Spleen (tissue), 11 donors: ENCODE measurements around the gene CPOX. TPM values are rescaled to one million over a fixed set of nuclear protein-coding genes. Genes with fewer than 3 reads are reported as not detected.

Experiments used
- DNase-seq: peaks from one replicate; pipeline ENCODE4 v3.0.0-alpha.2; 2020
- H3K27ac ChIP-seq, 8 donors: fragments of 200-600 bp; sonication (generic) in 7 of 8; 1 replicate in 4 of 8; 2 replicates in 4 of 8; pipeline versions ENCODE4 v1.5.0 to v1.8.0; 2016 to 2021; ENCODE audit warnings: inconsistent platforms in 4 of 8, mild to moderate bottlenecking in 4 of 8, moderate library complexity in 1 of 8
- H3K27me3 ChIP-seq, 7 donors: fragments of 200-600 bp; sonication (generic) in 6 of 7; replicated peaks in 1 of 7; 1 replicate in 4 of 7; 2 replicates in 3 of 7; pipeline versions ENCODE4 v1.5.0 to v1.8.0; 2016 to 2021; ENCODE audit warnings: inconsistent platforms in 3 of 7, mild to moderate bottlenecking in 1 of 7
- H3K36me3 ChIP-seq, 6 donors: fragments of 200-600 bp; sonication (generic) in 5 of 6; 1 replicate in 4 of 6; 2 replicates in 2 of 6; pipeline versions ENCODE4 v1.5.0 to v1.8.0; 2016 to 2021; ENCODE audit warnings: inconsistent platforms in 2 of 6
- H3K4me1 ChIP-seq, 6 donors: fragments of 200-600 bp; sonication (generic) in 5 of 6; 1 replicate in 3 of 6; 2 replicates in 3 of 6; pipeline versions ENCODE4 v1.5.0 to v1.8.0; 2016 to 2021; ENCODE audit warnings: inconsistent platforms in 3 of 6
- H3K4me3 ChIP-seq, 8 donors: fragments of 200-600 bp; sonication (generic) in 7 of 8; 1 replicate in 4 of 8; 2 replicates in 4 of 8; pipeline versions ENCODE4 v1.5.0 to v1.8.0; 2016 to 2021; ENCODE audit warnings: inconsistent platforms in 4 of 8, mild to moderate bottlenecking in 4 of 8, moderate library complexity in 2 of 8
- H3K9me3 ChIP-seq, 8 donors: fragments of 200-600 bp; sonication (generic) in 7 of 8; 1 replicate in 4 of 8; 2 replicates in 4 of 8; pipeline versions ENCODE4 v1.5.0 to v1.8.0; 2016 to 2021; ENCODE audit warnings: inconsistent platforms in 4 of 8
- POLR2A ChIP-seq, 3 donors: fragments of 450-650 bp; IDR thresholded peaks; one replicate each; pipeline ENCODE4 v1.5.1; 2017; ENCODE audit warnings: antibody characterized with exemption in 3 of 3, mild to moderate bottlenecking in 1 of 3
- POLR2AphosphoS5 ChIP-seq, 3 donors: sonication (generic); formaldehyde crosslinking; IDR thresholded peaks; one replicate each; pipeline ENCODE4 v1.5.1; 2017; ENCODE audit warnings: antibody characterized with exemption in 3 of 3
- WGBS, 5 donors: extraction: QIAGEN DNeasy Blood & Tissue Kit in 3 of 5; methylation state at CpG; one replicate each; pipeline versions ENCODE4 v1.1.5 to v1.1.7; 2013 to 2018; 5-methylcytosine and 5-hydroxymethylcytosine counted together
- intact Hi-C: fragments of 100-400 bp; cut with DNase I; formaldehyde crosslinking; loops from one replicate; pipeline ENCODE4 v1.15.0; 2023; ENCODE audit warnings: low total_unique reads
- polyA plus RNA-seq, 3 donors: library from polyadenylated mRNA; stranded (reverse); fragments of 200-250 nt; gene quantifications; one replicate each; pipeline ENCODE4 v1.2.1, GENCODE V29; 2013
- total RNA-seq, 7 donors: library from RNA; depleted of rRNA in 3 of 7; stranded (reverse); fragments of >200 nt in 3 of 7; fragmentation: NEBNext Ultra II Directional in 4 of 7; extraction: Animal tissue kit (Norgen Biotek cat#: 25700) in 4 of 7; gene quantifications; one replicate each; pipeline versions ENCODE4 v1.1.0 to v1.2.1, GENCODE V29; 2016 to 2021
- TF ChIP-seq, protein P1 (sequence below), 11 experiments: fragments of 200-600 bp in 7 of 11; fragments of 450-650 bp in 4 of 11; sonication (generic) in 4 of 11; IDR thresholded peaks in 8 of 11; conservative IDR thresholded peaks in 3 of 11; 1 replicate in 7 of 11; 2 replicates in 4 of 11; pipeline versions ENCODE4 v1.4.0 to v1.8.0; 2016 to 2021; ENCODE audit warnings: antibody characterized with exemption in 11 of 11, inconsistent platforms in 4 of 11, mild to moderate bottlenecking in 1 of 11
- donor health status: healthy with polysubstance abuse.
- donor health status: DM: no; HTN: no; CAD: no; lungs with moderate emphysema.
- donor health status: DM: no; HTN: no; CAD: no.
- donor health status: Bipolar disorder and iron deficiency.
- donor health status: healthy.
- donor health status: DM: no; HTN: no; CAD: no.
- donor health status: DM: yes; HTN: yes; CAD: no.

CPOX gene
- total and polyA plus RNA-seq, 10 donors = 9.8 to 26.0 (median 16.6) TPM

DNA sequence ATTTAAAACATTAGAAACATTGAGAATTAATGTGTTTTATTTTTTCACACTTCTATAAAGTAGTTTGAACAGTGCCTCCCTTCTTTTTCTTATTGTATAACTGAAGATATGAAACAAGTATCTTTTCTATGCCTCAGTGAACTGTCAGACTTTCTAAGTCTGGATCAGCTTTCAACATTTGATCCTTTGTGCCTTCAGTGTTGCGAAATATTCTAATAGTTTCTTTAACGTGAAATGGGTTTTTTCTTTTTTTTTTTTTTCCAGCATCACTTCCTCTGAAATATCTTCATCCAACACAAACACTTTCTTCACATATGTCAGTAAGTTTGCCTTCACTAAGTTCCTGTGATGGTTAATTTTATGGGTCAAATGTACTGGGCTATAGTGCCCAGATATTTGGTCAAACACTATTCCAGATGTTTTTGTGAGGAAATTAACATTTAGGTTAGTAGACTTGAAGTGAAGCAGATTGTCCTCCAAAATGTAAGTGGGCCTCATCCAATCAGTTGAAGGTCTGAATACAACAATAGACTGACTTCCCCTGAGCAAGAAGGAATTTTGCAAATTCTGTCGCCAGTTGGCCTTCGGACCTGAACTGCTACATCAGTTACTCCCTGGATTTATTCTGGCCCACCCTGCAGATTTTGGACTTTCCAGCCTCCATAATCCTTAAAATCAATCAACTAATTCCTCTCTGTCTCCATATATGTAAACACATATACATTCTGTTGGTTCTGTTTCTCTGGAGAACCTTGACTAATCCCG is 6.4 kb upstream of the CPOX start:
- Histone ChIP-seq H3K4me1 (peaks cover 0 to 6% (median 0%) of the 10 kb centered on the region in 6 donors), H3K27me3 (no peaks in the 10 kb centered on the region), H3K27ac (no peak overlapping the region), H3K4me3 (no peak overlapping the region), H3K9me3 (no peaks in the 10 kb centered on the region), H3K36me3 (no peaks in the 10 kb centered on the region)
- TF ChIP-seq, protein P1, sequence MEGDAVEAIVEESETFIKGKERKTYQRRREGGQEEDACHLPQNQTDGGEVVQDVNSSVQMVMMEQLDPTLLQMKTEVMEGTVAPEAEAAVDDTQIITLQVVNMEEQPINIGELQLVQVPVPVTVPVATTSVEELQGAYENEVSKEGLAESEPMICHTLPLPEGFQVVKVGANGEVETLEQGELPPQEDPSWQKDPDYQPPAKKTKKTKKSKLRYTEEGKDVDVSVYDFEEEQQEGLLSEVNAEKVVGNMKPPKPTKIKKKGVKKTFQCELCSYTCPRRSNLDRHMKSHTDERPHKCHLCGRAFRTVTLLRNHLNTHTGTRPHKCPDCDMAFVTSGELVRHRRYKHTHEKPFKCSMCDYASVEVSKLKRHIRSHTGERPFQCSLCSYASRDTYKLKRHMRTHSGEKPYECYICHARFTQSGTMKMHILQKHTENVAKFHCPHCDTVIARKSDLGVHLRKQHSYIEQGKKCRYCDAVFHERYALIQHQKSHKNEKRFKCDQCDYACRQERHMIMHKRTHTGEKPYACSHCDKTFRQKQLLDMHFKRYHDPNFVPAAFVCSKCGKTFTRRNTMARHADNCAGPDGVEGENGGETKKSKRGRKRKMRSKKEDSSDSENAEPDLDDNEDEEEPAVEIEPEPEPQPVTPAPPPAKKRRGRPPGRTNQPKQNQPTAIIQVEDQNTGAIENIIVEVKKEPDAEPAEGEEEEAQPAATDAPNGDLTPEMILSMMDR (IDR thresholded peaks at IDR 0.05 in 8 of 11, conservative IDR thresholded peaks at IDR 0.05 in 3 of 11) = no peak
- TF ChIP-seq POLR2AphosphoS5 (IDR thresholded peaks at IDR 0.05) (no peak), POLR2A (IDR thresholded peaks at IDR 0.05) (no peak)
- 69 to 79% (median 71%) methylated on average over 5 of the region's 5 CpGs for WGBS, 5 donors
- no peak for DNase-seq
- intact Hi-C loops = loop anchor here (10.0 kb wide), 1 partner anchor 395 kb away; no protein-coding TSS in a partner anchor

GRCh38 chr3:98598492-98598891 is 5.1 kb upstream of the CPOX start:
- 54 to 70% (median 60%) methylated on average over 2 of the region's 2 CpGs for WGBS, 5 donors
- peaks cover 0 to 18% (median 6%) of the 10 kb centered on the region in 6 donors for H3K4me1 ChIP-seq
- H3K9me3 ChIP-seq = no peaks in the 10 kb centered on the region
- intact Hi-C loops = no loop called here
- H3K4me3 ChIP-seq = no peak overlapping the region
- H3K36me3 ChIP-seq = no peaks in the 10 kb centered on the region
- no peaks in the 10 kb centered on the region for H3K27me3 ChIP-seq
- TF ChIP-seq POLR2A (IDR thresholded peaks at IDR 0.05) (no peak), POLR2AphosphoS5 (IDR thresholded peaks at IDR 0.05) (no peak)
- TF ChIP-seq, protein P1 (IDR thresholded peaks at IDR 0.05 in 8 of 11, conservative IDR thresholded peaks at IDR 0.05 in 3 of 11) = no peak
- no peak for DNase-seq
- H3K27ac ChIP-seq = no peak overlapping the region

GRCh38 chr3:98596541-98597500 is 3.4 kb upstream of the CPOX start:
- 0 to 12% (median 4%) methylated on average over 1 of the region's 1 CpG for WGBS, 5 donors
- Histone ChIP-seq H3K27ac (no peak overlapping the region), H3K4me1 (peaks cover 9 to 30% (median 17%) of the 10 kb centered on the region in 6 donors), H3K4me3 (no peak overlapping the region), H3K9me3 (no peaks in the 10 kb centered on the region), H3K27me3 (no peaks in the 10 kb centered on the region), H3K36me3 (no peaks in the 10 kb centered on the region)
- no peak for TF ChIP-seq POLR2AphosphoS5 (IDR thresholded peaks at IDR 0.05)
- TF ChIP-seq, protein P1 (IDR thresholded peaks at IDR 0.05 in 8 of 11, conservative IDR thresholded peaks at IDR 0.05 in 3 of 11) = peak; percentile 52 to 81 (median 75)
- no peak for DNase-seq
- intact Hi-C loops = loop anchor here (2.0 kb wide), 1 partner anchor 216 kb away; no protein-coding TSS in a partner anchor
